Mesothelial cell of epicardium (in vitro differentiated cells): ENCODE measurements around the gene SET. TPM values are rescaled to one million over a fixed set of nuclear protein-coding genes. Genes with fewer than 3 reads are reported as not detected.

Source experiments
- DNase-seq, 2 experiments: peaks; one replicate each; pipeline ENCODE4 v3.0.0; 2021; ENCODE audit warnings: low spot score in 2 of 2; ENCODE audit not compliant: unreplicated experiment in 2 of 2
- H3K27ac Mint-ChIP-seq: 2 replicates; pipeline ENCODE4 v1.8.0; 2021; ENCODE audit warnings: mixed read lengths
- H3K27me3 Mint-ChIP-seq: 2 replicates; pipeline ENCODE4 v1.8.0; 2021; ENCODE audit warnings: low read depth, mixed read lengths
- H3K36me3 Mint-ChIP-seq: 2 replicates; pipeline ENCODE4 v1.8.0; 2021; ENCODE audit warnings: mixed read lengths
- H3K4me1 Mint-ChIP-seq: 2 replicates; pipeline ENCODE4 v1.8.0; 2021; ENCODE audit warnings: mixed read lengths
- H3K4me3 Mint-ChIP-seq: 2 replicates; pipeline ENCODE4 v1.8.0; 2021; ENCODE audit warnings: mild to moderate bottlenecking, moderate library complexity, mixed read lengths
- H3K9me3 Mint-ChIP-seq: 2 replicates; pipeline ENCODE4 v1.8.0; 2021; ENCODE audit warnings: mixed read lengths
- CTCF ChIP-seq: fragments of 200-600 bp; sonication (generic); IDR thresholded peaks from one replicate; pipeline ENCODE4 v1.5.0; 2021; ENCODE audit warnings: antibody characterized with exemption; ENCODE audit not compliant: unreplicated experiment
- total RNA-seq: library from RNA; stranded (reverse); gene quantifications from 3 replicates; pipeline ENCODE4 v1.2.1, GENCODE V29; 2021

Gene SET
- total RNA-seq, 1 donor from 2014 or later = 471 TPM

GRCh38 chr9:128706045-128706444 lies 17.0 kb downstream of the SET start:
- no peaks in the 10 kb centered on the region for H3K9me3 Mint-ChIP-seq
- no peak overlapping the region for H3K4me3 Mint-ChIP-seq
- no peak for TF ChIP-seq CTCF
- peaks cover 5% of the 10 kb centered on the region for H3K4me1 Mint-ChIP-seq
- H3K27ac Mint-ChIP-seq = no peak overlapping the region
- H3K36me3 Mint-ChIP-seq = no peaks in the 10 kb centered on the region
- H3K27me3 Mint-ChIP-seq = no peaks in the 10 kb centered on the region
- no peak for DNase-seq

GRCh38 chr9:128706671-128707381 lies 17.8 kb downstream of the SET start:
- DNase-seq = no peak
- H3K4me1 Mint-ChIP-seq = peaks cover 5% of the 10 kb centered on the region
- H3K36me3 Mint-ChIP-seq = no peaks in the 10 kb centered on the region
- H3K4me3 Mint-ChIP-seq = no peak overlapping the region
- H3K9me3 Mint-ChIP-seq = no peaks in the 10 kb centered on the region
- no peak overlapping the region for H3K27ac Mint-ChIP-seq
- H3K27me3 Mint-ChIP-seq = no peaks in the 10 kb centered on the region
- TF ChIP-seq CTCF = no peak

GRCh38 chr9:128707446-128707845 lies 18.4 kb downstream of the SET start:
- no peak for DNase-seq
- Mint-ChIP-seq H3K9me3 (no peaks in the 10 kb centered on the region), H3K4me3 (no peak overlapping the region), H3K4me1 (peaks cover 5% of the 10 kb centered on the region), H3K27ac (no peak overlapping the region), H3K36me3 (no peaks in the 10 kb centered on the region), H3K27me3 (no peaks in the 10 kb centered on the region)
- TF ChIP-seq CTCF = no peak

- Mint-ChIP-seq H3K9me3 (no peaks in the 10 kb centered on the region), H3K27ac (no peak overlapping the region), H3K27me3 (no peaks in the 10 kb centered on the region), H3K4me3 (no peak overlapping the region), H3K4me1 (no peaks in the 10 kb centered on the region), H3K36me3 (no peaks in the 10 kb centered on the region)
- TF ChIP-seq CTCF = no peak
- DNase-seq = no peak
These were observed 23.7 kb downstream of the SET start for GRCh38 chr9:128712451-128713410.

- TF ChIP-seq CTCF = no peak
- no peak for DNase-seq
- Mint-ChIP-seq H3K4me1 (no peaks in the 10 kb centered on the region), H3K36me3 (no peaks in the 10 kb centered on the region), H3K27me3 (no peaks in the 10 kb centered on the region), H3K27ac (no peak overlapping the region), H3K4me3 (no peak overlapping the region), H3K9me3 (no peaks in the 10 kb centered on the region)
These were observed 24.4 kb downstream of the SET start for GRCh38 chr9:128713411-128713780.
